K562 (cell line): ENCODE measurements around the gene BCAS4. TPM values are rescaled to one million over a fixed set of nuclear protein-coding genes. Genes with fewer than 3 reads are reported as not detected.

ENCODE experiments used
- ATAC-seq: fragments of 200-7000 bp; cut with Tn5 transposase; 3 replicates; pipeline ENCODE4 v1.9.1; 2020; ENCODE audit warnings: moderate library complexity
- BruUV-seq: library from RNA; stranded (reverse); fragments of 400-500 nt; replicated peaks from 2 replicates; lab custom pipeline; 2021; lab: Mats Ljungman, UMichigan
- CTCF ChIA-PET: fragments of 300-600 bp; formaldehyde crosslinking; extraction: SDS; loops from one replicate; lab custom pipeline; 2021; ENCODE audit warnings: low intra/inter-chr PET ratio; lab: Yijun Ruan, JAX
- POLR2A ChIA-PET: fragments of 300-600, 350-650 bp; sonication (Branson Sonifier 250); formaldehyde crosslinking; extraction: SDS; loops from one replicate; lab custom pipeline; 2021; ENCODE audit warnings: antibody characterized with exemption, inconsistent platforms; lab: Yijun Ruan, JAX
- DNase-seq, 4 experiments: peaks; one replicate each; pipeline versions ENCODE4 v3.0.0 to v3.0.0-alpha.2; 2011 to 2018; ENCODE audit warnings: low spot score in 3 of 4, mixed read lengths in 3 of 4; ENCODE audit errors: extremely low read depth in 1 of 4
- FAIRE-seq: peaks from 2 replicates; lab custom pipeline; 2011; peaks lifted over from hg19 to GRCh38; lab: Jason Lieb, UNC
- H2AFZ ChIP-seq: 2 replicates; pipeline ENCODE4 v1.6.0; 2011; ENCODE audit warnings: low read depth, low read length, control low read depth, inconsistent platforms
- H3K27ac ChIP-seq: fragments of 200-600 bp; 3 replicates; pipeline ENCODE4 v1.8.0; 2011; ENCODE audit warnings: low read depth, mild to moderate bottlenecking, control low read depth, inconsistent platforms, low read length, moderate library complexity, mixed read lengths; ENCODE audit errors: extremely low read depth
- H3K27me3 ChIP-seq, 2 experiments: fragments of 300-600 bp in 1 of 2; 2 replicates in 1 of 2; 3 replicates in 1 of 2; pipeline versions ENCODE4 v1.6.0 to v1.8.0; 2011; ENCODE audit warnings: inconsistent platforms in 2 of 2, low read length in 2 of 2, mild to moderate bottlenecking in 1 of 2, mixed read lengths in 1 of 2, moderate library complexity in 1 of 2; ENCODE audit not compliant: control insufficient read depth in 2 of 2, insufficient read depth in 2 of 2
- H3K36me3 ChIP-seq: fragments of 300-600 bp; 3 replicates; pipeline ENCODE4 v1.8.0; 2011; ENCODE audit warnings: mild to moderate bottlenecking, low read length, inconsistent platforms; ENCODE audit not compliant: control insufficient read depth, insufficient read depth
- H3K4me1 ChIP-seq, 2 experiments: fragments of 200-600 bp in 1 of 2; replicated peaks in 1 of 2; 2 replicates in 1 of 2; 3 replicates in 1 of 2; pipeline versions ENCODE4 v1.5.1 to v1.8.0; 2011; ENCODE audit warnings: inconsistent platforms in 2 of 2, low read length in 2 of 2, mild to moderate bottlenecking in 1 of 2, mixed read lengths in 1 of 2, moderate library complexity in 1 of 2; ENCODE audit not compliant: control insufficient read depth in 2 of 2, insufficient read depth in 2 of 2
- H3K4me2 ChIP-seq: 2 replicates; pipeline ENCODE4 v1.6.1; 2011; ENCODE audit warnings: low read length, control low read depth, inconsistent platforms, mixed read lengths; ENCODE audit not compliant: insufficient read depth
- H3K4me3 ChIP-seq: fragments of 200-600 bp; sonication (generic), shearing (Covaris generic); 2 replicates; pipeline ENCODE4 v1.5.1; 2016; ENCODE audit warnings: control low read depth, inconsistent platforms
- H3K79me2 ChIP-seq: fragments of 200-600 bp; 3 replicates; pipeline ENCODE4 v1.8.0; 2011; ENCODE audit warnings: low read length, inconsistent platforms; ENCODE audit not compliant: control insufficient read depth, insufficient read depth
- H3K9ac ChIP-seq, 2 experiments: 2 replicates each; pipeline versions ENCODE4 v1.6.0 to v1.6.1; 2011; ENCODE audit warnings: low read depth in 2 of 2, low read length in 2 of 2, control low read depth in 1 of 2, inconsistent platforms in 1 of 2, mild to moderate bottlenecking in 1 of 2, mixed read lengths in 1 of 2; ENCODE audit not compliant: insufficient read depth in 1 of 2
- H3K9me1 ChIP-seq: one replicate; pipeline ENCODE4 v1.6.0; 2011; ENCODE audit warnings: inconsistent platforms, mild to moderate bottlenecking, low read length, moderate library complexity; ENCODE audit not compliant: control insufficient read depth, insufficient read depth
- H3K9me3 ChIP-seq: replicated peaks from 2 replicates; pipeline ENCODE4 v1.5.1; 2011; ENCODE audit warnings: low read depth, low read length, inconsistent platforms; ENCODE audit not compliant: control insufficient read depth, insufficient read depth
- H4K20me1 ChIP-seq: replicated peaks from 2 replicates; pipeline ENCODE4 v1.6.1; 2011; ENCODE audit warnings: low read length, inconsistent platforms, mixed read lengths; ENCODE audit not compliant: control insufficient read depth, insufficient read depth
- BDP1 ChIP-seq: IDR thresholded peaks from 3 replicates; pipeline ENCODE4 v1.6.1; 2011; ENCODE audit not compliant: insufficient read length, insufficient read depth
- CAMTA2 ChIP-seq: fragments of 250-450 bp; sonication (Bioruptor Pico); conservative IDR thresholded peaks from 2 replicates; pipeline ENCODE4 v1.5.1; 2022
- CGGBP1 ChIP-seq: fragments of 250-450 bp; sonication (Bioruptor Pico); IDR thresholded peaks from 2 replicates; pipeline ENCODE4 v1.9.0; 2021; ENCODE audit warnings: mild to moderate bottlenecking
- EGR1 ChIP-seq: fragments of 450-650 bp; conservative IDR thresholded peaks from 2 replicates; pipeline ENCODE4 v1.6.1; 2017; ENCODE audit warnings: mild to moderate bottlenecking
- HNRNPUL1 ChIP-seq: fragments of 200-400 bp; formaldehyde crosslinking; IDR thresholded peaks from 2 replicates; pipeline ENCODE4 v1.6.1; 2017; ENCODE audit warnings: low read length
- L3MBTL2 ChIP-seq: fragments of 450-650 bp; IDR thresholded peaks from 2 replicates; pipeline ENCODE4 v1.6.1; 2016; ENCODE audit warnings: mild to moderate bottlenecking, moderate library complexity
- MAFF ChIP-seq: IDR thresholded peaks from 2 replicates; pipeline ENCODE4 v1.6.1; 2012; ENCODE audit warnings: low read length, improper control_type of control experiment
- NCOR1 ChIP-seq: fragments of 450-650 bp; IDR thresholded peaks from 2 replicates; pipeline ENCODE4 v1.6.1; 2016; ENCODE audit warnings: mild to moderate bottlenecking, moderate library complexity
- OTX1 ChIP-seq: fragments of 450-650 bp; formaldehyde crosslinking; IDR thresholded peaks from 2 replicates; pipeline ENCODE4 v1.4.0; 2022; ENCODE audit warnings: mild to moderate bottlenecking
- RBM39 ChIP-seq: fragments of 200-400 bp; formaldehyde crosslinking; optimal IDR thresholded peaks from 2 replicates; pipeline ENCODE3; 2018; ENCODE audit warnings: low read depth, low read length
- TFAM ChIP-seq: fragments of 250-450 bp; sonication (Bioruptor Pico); conservative IDR thresholded peaks from 2 replicates; pipeline ENCODE4 v1.5.0; 2021; ENCODE audit warnings: mild to moderate bottlenecking, moderate library complexity
- TGIF2 ChIP-seq: sonication (generic); formaldehyde crosslinking; IDR thresholded peaks from 2 replicates; pipeline ENCODE4 v1.8.1; 2022; ENCODE audit warnings: mild to moderate bottlenecking, missing genetic modification reagents, moderate library complexity
- ZNF668 ChIP-seq: fragments of 250-450 bp; sonication (Bioruptor Pico); IDR thresholded peaks from 2 replicates; pipeline ENCODE4 v1.8.0; 2022; ENCODE audit warnings: mild to moderate bottlenecking, inconsistent platforms
- WGBS: fragments of 100-300 bp; shearing (Covaris generic); methylation state at CpG from one replicate; pipeline ENCODE4 v1.1.6; 2016; ENCODE audit warnings: low coverage, mixed read lengths; ENCODE audit not compliant: insufficient coverage; ENCODE audit errors: missing lambda C conversion rate; 5-methylcytosine and 5-hydroxymethylcytosine counted together
- in situ Hi-C: fragments of 300-500 bp; cut with MboI; formaldehyde crosslinking; loops from 4 replicates; pipeline ENCODE4 v1.15.0; 2018; ENCODE audit warnings: inconsistent platforms, mixed read lengths
- intact Hi-C: fragments of 100-400 bp; cut with micrococcal nuclease; formaldehyde crosslinking; loops from 2 replicates; pipeline ENCODE4 v1.14.2; 2022
- polyA plus RNA-seq, 8 experiments: library from polyadenylated mRNA; depleted of rRNA in 4 of 8; stranded (reverse) in 5 of 8; unstranded in 3 of 8; fragments of >200 nt; fragmentation: Nextera tagmentation in 2 of 8; fragmentation: Illumina TruSeq in 1 of 8; extraction: Ambion mirVana in 2 of 8; extraction: Trizol in 1 of 8; gene quantifications; 2 replicates each; pipeline versions ENCODE4 v1.2.1 to v1.2.3, GENCODE V29; 2011 to 2014; ENCODE audit warnings: inconsistent platforms in 1 of 8, missing spikeins in 1 of 8
- total RNA-seq, 7 experiments: library from RNA; depleted of rRNA in 6 of 7; stranded (reverse); fragments of >200 nt in 6 of 7; fragmentation: Illumina TruSeq in 2 of 7; extraction: Trizol in 2 of 7; gene quantifications; 2 replicates each; pipeline versions ENCODE4 v1.2.1 to v1.2.3, GENCODE V29; 2011 to 2021; ENCODE audit warnings: low replicate concordance in 1 of 7
- TF ChIP-seq, protein P1 (sequence below), 2 experiments: fragments of 450-650 bp; IDR thresholded peaks; 2 replicates each; pipeline ENCODE4 v1.6.1; 2016
- TF ChIP-seq, protein P2 (sequence below): fragments of 450-650 bp; IDR thresholded peaks from 2 replicates; pipeline ENCODE4 v1.6.1; 2017; ENCODE audit warnings: antibody characterized with exemption, mild to moderate bottlenecking
- TF ChIP-seq, protein P3 (sequence below), 2 experiments: IDR thresholded peaks; 2 replicates each; pipeline ENCODE4 v1.6.1; 2011; ENCODE audit warnings: borderline replicate concordance in 1 of 2, control low read depth in 1 of 2, low read depth in 1 of 2, low read length in 1 of 2, mild to moderate bottlenecking in 1 of 2, mixed read lengths in 1 of 2, moderate library complexity in 1 of 2; ENCODE audit not compliant: insufficient read depth in 1 of 2, insufficient read length in 1 of 2, poor library complexity in 1 of 2, severe bottlenecking in 1 of 2; ENCODE audit errors: extremely low read depth in 1 of 2

BCAS4 gene
- total and polyA plus RNA-seq, 9 of the 15 experiments (the other 6 are each of a cell fraction or from before 2014, with no cell fraction given), result 0.15 to 2.3 (median 0.47) TPM

DNA sequence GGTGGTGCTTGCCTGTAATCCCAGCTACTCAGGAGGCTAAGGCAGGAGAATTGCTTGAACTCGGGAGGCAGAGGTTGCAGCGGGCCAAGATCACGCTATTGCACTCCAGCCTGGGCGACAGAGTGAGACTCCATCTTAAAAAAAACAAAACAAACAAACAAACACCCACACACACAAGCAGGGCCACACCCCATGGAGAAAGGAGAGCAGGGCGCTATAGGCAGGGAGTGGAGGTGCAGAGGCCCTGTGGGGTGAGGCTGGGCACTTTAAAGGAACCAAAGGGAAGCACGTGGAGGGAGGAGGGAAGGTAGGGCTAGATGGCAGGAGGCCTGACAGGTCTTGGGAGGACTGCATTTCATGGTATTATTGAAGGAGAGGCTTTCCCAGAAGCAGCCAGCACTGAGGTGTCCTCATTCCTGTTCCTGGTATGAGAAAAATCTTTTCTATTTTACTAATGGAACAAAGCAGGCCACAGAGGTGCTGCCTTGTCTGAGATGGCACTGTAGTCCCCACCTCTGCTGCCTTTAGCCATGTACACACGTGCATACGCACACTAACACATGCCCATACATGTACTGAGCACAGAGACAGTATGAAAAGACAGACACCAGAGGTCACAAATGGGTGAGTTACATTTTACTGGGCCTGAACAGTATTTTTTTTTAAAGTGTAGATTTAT is 44.0 kb downstream of the BCAS4 start:
- no peaks in the 10 kb centered on the region for H4K20me1 ChIP-seq
- TF ChIP-seq RBM39, result no peak
- no peak for TF ChIP-seq CAMTA2 (CRISPR knock-in tag)
- no peak for TF ChIP-seq HNRNPUL1
- TF ChIP-seq ZNF668, result no peak
- TF ChIP-seq OTX1 (CRISPR knock-in tag), result 0 out of 2 replicates have a peak, but pooled peaks have one; percentile 30
- TF ChIP-seq, protein P1, sequence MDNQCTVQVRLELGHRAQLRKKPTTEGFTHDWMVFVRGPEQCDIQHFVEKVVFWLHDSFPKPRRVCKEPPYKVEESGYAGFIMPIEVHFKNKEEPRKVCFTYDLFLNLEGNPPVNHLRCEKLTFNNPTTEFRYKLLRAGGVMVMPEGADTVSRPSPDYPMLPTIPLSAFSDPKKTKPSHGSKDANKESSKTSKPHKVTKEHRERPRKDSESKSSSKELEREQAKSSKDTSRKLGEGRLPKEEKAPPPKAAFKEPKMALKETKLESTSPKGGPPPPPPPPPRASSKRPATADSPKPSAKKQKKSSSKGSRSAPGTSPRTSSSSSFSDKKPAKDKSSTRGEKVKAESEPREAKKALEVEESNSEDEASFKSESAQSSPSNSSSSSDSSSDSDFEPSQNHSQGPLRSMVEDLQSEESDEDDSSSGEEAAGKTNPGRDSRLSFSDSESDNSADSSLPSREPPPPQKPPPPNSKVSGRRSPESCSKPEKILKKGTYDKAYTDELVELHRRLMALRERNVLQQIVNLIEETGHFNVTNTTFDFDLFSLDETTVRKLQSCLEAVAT (IDR thresholded peaks at IDR 0.05), result peak in 1 of 2 experiments; percentile 42; a peak in 1 of 4 replicates
- TF ChIP-seq BDP1, result no peak
- peak; percentile 56; the same call in 1 of the 2 replicates for TF ChIP-seq EGR1
- TF ChIP-seq TFAM (CRISPR knock-in tag), result no peak
- TF ChIP-seq TGIF2, result no peak
- 0 out of 2 replicates have a peak, but pooled peaks have one; percentile 7 for TF ChIP-seq L3MBTL2
- no peak for TF ChIP-seq MAFF
- TF ChIP-seq NCOR1, result no peak
- TF ChIP-seq, protein P2, sequence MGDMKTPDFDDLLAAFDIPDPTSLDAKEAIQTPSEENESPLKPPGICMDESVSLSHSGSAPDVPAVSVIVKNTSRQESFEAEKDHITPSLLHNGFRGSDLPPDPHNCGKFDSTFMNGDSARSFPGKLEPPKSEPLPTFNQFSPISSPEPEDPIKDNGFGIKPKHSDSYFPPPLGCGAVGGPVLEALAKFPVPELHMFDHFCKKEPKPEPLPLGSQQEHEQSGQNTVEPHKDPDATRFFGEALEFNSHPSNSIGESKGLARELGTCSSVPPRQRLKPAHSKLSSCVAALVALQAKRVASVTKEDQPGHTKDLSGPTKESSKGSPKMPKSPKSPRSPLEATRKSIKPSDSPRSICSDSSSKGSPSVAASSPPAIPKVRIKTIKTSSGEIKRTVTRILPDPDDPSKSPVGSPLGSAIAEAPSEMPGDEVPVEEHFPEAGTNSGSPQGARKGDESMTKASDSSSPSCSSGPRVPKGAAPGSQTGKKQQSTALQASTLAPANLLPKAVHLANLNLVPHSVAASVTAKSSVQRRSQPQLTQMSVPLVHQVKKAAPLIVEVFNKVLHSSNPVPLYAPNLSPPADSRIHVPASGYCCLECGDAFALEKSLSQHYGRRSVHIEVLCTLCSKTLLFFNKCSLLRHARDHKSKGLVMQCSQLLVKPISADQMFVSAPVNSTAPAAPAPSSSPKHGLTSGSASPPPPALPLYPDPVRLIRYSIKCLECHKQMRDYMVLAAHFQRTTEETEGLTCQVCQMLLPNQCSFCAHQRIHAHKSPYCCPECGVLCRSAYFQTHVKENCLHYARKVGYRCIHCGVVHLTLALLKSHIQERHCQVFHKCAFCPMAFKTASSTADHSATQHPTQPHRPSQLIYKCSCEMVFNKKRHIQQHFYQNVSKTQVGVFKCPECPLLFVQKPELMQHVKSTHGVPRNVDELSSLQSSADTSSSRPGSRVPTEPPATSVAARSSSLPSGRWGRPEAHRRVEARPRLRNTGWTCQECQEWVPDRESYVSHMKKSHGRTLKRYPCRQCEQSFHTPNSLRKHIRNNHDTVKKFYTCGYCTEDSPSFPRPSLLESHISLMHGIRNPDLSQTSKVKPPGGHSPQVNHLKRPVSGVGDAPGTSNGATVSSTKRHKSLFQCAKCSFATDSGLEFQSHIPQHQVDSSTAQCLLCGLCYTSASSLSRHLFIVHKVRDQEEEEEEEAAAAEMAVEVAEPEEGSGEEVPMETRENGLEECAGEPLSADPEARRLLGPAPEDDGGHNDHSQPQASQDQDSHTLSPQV, result peak; percentile 26; the same call in 1 of the 2 replicates
- TF ChIP-seq CGGBP1 (CRISPR knock-in tag), result no peak
- TF ChIP-seq, protein P3, sequence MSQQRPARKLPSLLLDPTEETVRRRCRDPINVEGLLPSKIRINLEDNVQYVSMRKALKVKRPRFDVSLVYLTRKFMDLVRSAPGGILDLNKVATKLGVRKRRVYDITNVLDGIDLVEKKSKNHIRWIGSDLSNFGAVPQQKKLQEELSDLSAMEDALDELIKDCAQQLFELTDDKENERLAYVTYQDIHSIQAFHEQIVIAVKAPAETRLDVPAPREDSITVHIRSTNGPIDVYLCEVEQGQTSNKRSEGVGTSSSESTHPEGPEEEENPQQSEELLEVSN (IDR thresholded peaks at IDR 0.05; ENCODE audit: borderline replicate concordance in 1 of 2, extremely low read depth in 1 of 2, insufficient read depth in 1 of 2, insufficient read length in 1 of 2, low read depth in 1 of 2, low read length in 1 of 2, poor library complexity in 1 of 2, severe bottlenecking in 1 of 2), result peak in 1 of 2 experiments; percentile 13

More for the DNA sequence above, 44.0 kb downstream of the BCAS4 start:
- FAIRE-seq, result no peak
- Histone ChIP-seq H3K4me1 (peaks cover 9 to 22% of the 10 kb centered on the region in 2 experiments), H3K9me3 (no peaks in the 10 kb centered on the region), H3K27me3 (no peaks in the 10 kb centered on the region), H3K9ac (no peak overlapping the region; a peak in 1 of 4 replicates), H3K4me2 (no peak overlapping the region), H3K36me3 (no peaks in the 10 kb centered on the region), H3K79me2 (no peaks in the 10 kb centered on the region), H3K9me1 (no peaks in the 10 kb centered on the region), H2AFZ (peak overlapping the region; percentile 75), H3K4me3 (no peak overlapping the region), H3K27ac (no peak overlapping the region)
- in situ Hi-C loops, result no loop called here
- intact Hi-C loops, result no loop called here
- peak; percentile 63 for ATAC-seq
- ChIA-PET CTCF (no interaction called here), POLR2A (interaction anchor here (0.6 to 1.2 kb wide), 3 partner anchors 9 to 80 kb away, joined by 3 read pairs; no protein-coding TSS in a partner anchor)
- DNase-seq, result peak in 2 of 4 experiments; percentile 35 to 37
- 58% methylated on average over 8 of the region's 8 CpGs for WGBS
- no TSS peak for BruUV-seq
